Erythroblast (primary cell): ENCODE results near the gene TIPRL.
"Not testable (repeated sequence)": the region's sequence is repeated elsewhere in the genome, so short reads cannot be mapped to it uniquely, and the experiment has no call there.

Experiments
- DNase-seq, 2 experiments: peaks; one replicate each; lab custom pipeline; 2025; lab: John Stamatoyannopoulos, UW
- GATA1 ChIP-seq: IDR thresholded peaks from 2 replicates; pipeline ENCODE4 v1.6.1; 2011; ENCODE audit warnings: low read depth, mild to moderate bottlenecking, control low read depth, low read length, moderate library complexity
- POLR2A ChIP-seq: IDR thresholded peaks from 2 replicates; pipeline ENCODE4 v1.6.1; 2011; ENCODE audit warnings: mild to moderate bottlenecking, low read length

Gene TIPRL

GRCh38 chr1:168146160-168146539, 32.6 kb upstream of the TIPRL start:
- no peak for TF ChIP-seq GATA1
- TF ChIP-seq POLR2A: no peak
- no peak for DNase-seq

GRCh38 chr1:168146626-168147025, 32.1 kb upstream of the TIPRL start:
- no peak for TF ChIP-seq POLR2A
- no peak for TF ChIP-seq GATA1
- DNase-seq: peak in 1 of 2 experiments; percentile 18

GRCh38 chr1:168148916-168149315, 29.8 kb upstream of the TIPRL start:
- DNase-seq: no peak
- no peak for TF ChIP-seq POLR2A
- no peak for TF ChIP-seq GATA1

- no peak for TF ChIP-seq GATA1
- TF ChIP-seq POLR2A: no peak
- no peak for DNase-seq
Observed at GRCh38 chr1:168150283-168150682, 28.5 kb upstream of the TIPRL start.

GRCh38 chr1:168151935-168152334, 26.8 kb upstream of the TIPRL start:
- TF ChIP-seq POLR2A: no peak
- no peak for TF ChIP-seq GATA1
- no peak for DNase-seq

GRCh38 chr1:168154707-168155106, 24.1 kb upstream of the TIPRL start:
- DNase-seq: not testable (repeated sequence)

GRCh38 chr1:168155910-168156309, 22.9 kb upstream of the TIPRL start:
- TF ChIP-seq POLR2A: no peak
- TF ChIP-seq GATA1: no peak
- no peak for DNase-seq

GRCh38 chr1:168157638-168158037, 21.1 kb upstream of the TIPRL start:
- TF ChIP-seq POLR2A: no peak
- TF ChIP-seq GATA1: no peak
- no peak for DNase-seq

- DNase-seq: no peak
- TF ChIP-seq POLR2A (no peak), GATA1 (no peak)
Observed at GRCh38 chr1:168159251-168159650, 19.5 kb upstream of the TIPRL start.

- no peak for TF ChIP-seq GATA1
- TF ChIP-seq POLR2A: no peak
- no peak for DNase-seq
Observed at GRCh38 chr1:168159979-168160378, 18.8 kb upstream of the TIPRL start.

GRCh38 chr1:168161459-168161858, 17.3 kb upstream of the TIPRL start:
- peak; percentile 89 to 94 for DNase-seq
- no peak for TF ChIP-seq GATA1
- TF ChIP-seq POLR2A: no peak

GRCh38 chr1:168163670-168164069, 15.1 kb upstream of the TIPRL start:
- no peak for DNase-seq
- TF ChIP-seq POLR2A (no peak), GATA1 (no peak)

GRCh38 chr1:168164771-168165170, 14.0 kb upstream of the TIPRL start:
- DNase-seq: no peak

GRCh38 chr1:168167806-168168205, 11.0 kb upstream of the TIPRL start:
- TF ChIP-seq GATA1 (no peak), POLR2A (no peak)
- DNase-seq: no peak

More at GRCh38 chr1:168164771-168165170, 14.0 kb upstream of the TIPRL start:
- TF ChIP-seq GATA1 (no peak), POLR2A (no peak)

- DNase-seq: no peak
- TF ChIP-seq POLR2A (no peak), GATA1 (no peak)
Observed at GRCh38 chr1:168170564-168171508, 7.9 kb upstream of the TIPRL start.
